GM21576 (cell line): Measurements from ENCODE around the gene TMEM178A.
"Not testable (repeated sequence)": the region's sequence is repeated elsewhere in the genome, so short reads cannot be mapped to it uniquely, and the experiment has no call there.

Experiments used
- ATAC-seq: cut with Tn5 transposase; IDR thresholded peaks from one replicate; pipeline ENCODE4 v1.9.1; 2021; ENCODE audit warnings: mild to moderate bottlenecking, moderate library complexity; ENCODE audit not compliant: unreplicated experiment

The TMEM178A gene

GRCh38 chr2:39647104-39647765 is 18.5 kb upstream of the TMEM178A start:
- no peak for ATAC-seq

GRCh38 chr2:39648580-39648979 is 17.1 kb upstream of the TMEM178A start:
- no peak for ATAC-seq

- ATAC-seq, result no peak
These were observed 16.2 kb upstream of the TMEM178A start for GRCh38 chr2:39649511-39649910.

- no peak for ATAC-seq
These were observed 15.2 kb upstream of the TMEM178A start for GRCh38 chr2:39650468-39650867.

- ATAC-seq, result not testable (repeated sequence)
These were observed 9.5 kb upstream of the TMEM178A start for GRCh38 chr2:39656215-39656614.

- ATAC-seq, result no peak
These were observed 8.3 kb upstream of the TMEM178A start for GRCh38 chr2:39657287-39657937.

- ATAC-seq, result no peak
These were observed 7.3 kb upstream of the TMEM178A start for GRCh38 chr2:39658371-39658770.

GRCh38 chr2:39659765-39660611 is 5.7 kb upstream of the TMEM178A start:
- no peak for ATAC-seq

- ATAC-seq, result no peak
These were observed 5.0 kb upstream of the TMEM178A start for GRCh38 chr2:39660612-39661236.

GRCh38 chr2:39661826-39662225 is 3.9 kb upstream of the TMEM178A start:
- no peak for ATAC-seq

- no peak for ATAC-seq
These were observed 2.4 kb upstream of the TMEM178A start for GRCh38 chr2:39663187-39663930.

- no peak for ATAC-seq
These were observed 1.4 kb upstream of the TMEM178A start for GRCh38 chr2:39664232-39664887.

- no peak for ATAC-seq
These were observed 677 bp upstream of the TMEM178A start for GRCh38 chr2:39664888-39665591.

GRCh38 chr2:39666491-39667101 is 879 bp downstream of the TMEM178A start:
- ATAC-seq, result no peak

- no peak for ATAC-seq
These were observed 1.6 kb downstream of the TMEM178A start for GRCh38 chr2:39667104-39667885.

- no peak for ATAC-seq
These were observed 2.2 kb downstream of the TMEM178A start for GRCh38 chr2:39667886-39668276.

- ATAC-seq, result no peak
These were observed 2.9 kb downstream of the TMEM178A start for GRCh38 chr2:39668576-39669080.

GRCh38 chr2:39671604-39672003 is 5.9 kb downstream of the TMEM178A start:
- ATAC-seq, result no peak
